A673 (cell line): ENCODE data around the gene TMEM242.

Experiments used
- CTCF ChIP-seq: fragments of 300-800, 200-600 bp; sonication (generic); conservative IDR thresholded peaks from 2 replicates; pipeline ENCODE4 v1.5.1; 2017; ENCODE audit warnings: low read depth, mild to moderate bottlenecking, antibody characterized with exemption, low read length, moderate library complexity, mixed read lengths
- EZH2 ChIP-seq: fragments of 200-600 bp; sonication (generic); IDR thresholded peaks from 2 replicates; pipeline ENCODE4 v1.6.1; 2017; ENCODE audit warnings: borderline replicate concordance, low read depth, mild to moderate bottlenecking, mixed read lengths, antibody characterized with exemption, low read length; ENCODE audit not compliant: poor library complexity, severe bottlenecking

GRCh38 chr6:157273756-157274470 lies 49.4 kb downstream of the TMEM242 start:
- no peak for TF ChIP-seq CTCF
- TF ChIP-seq EZH2: no peak
